T follicular helper cell (primary cell): ENCODE results near the gene FCMR.
A peak's percentile ranks its signal among the peaks of the same experiment; 100 is the strongest.

Source experiments
- DNase-seq: peaks from one replicate; pipeline ENCODE4 v3.0.0-alpha.2; 2020; ENCODE audit warnings: low read depth
- total RNA-seq, 2 experiments: gene quantifications; one replicate each; lab custom pipeline; 2026; lab: John Stamatoyannopoulos, UW

FCMR gene, protein sequence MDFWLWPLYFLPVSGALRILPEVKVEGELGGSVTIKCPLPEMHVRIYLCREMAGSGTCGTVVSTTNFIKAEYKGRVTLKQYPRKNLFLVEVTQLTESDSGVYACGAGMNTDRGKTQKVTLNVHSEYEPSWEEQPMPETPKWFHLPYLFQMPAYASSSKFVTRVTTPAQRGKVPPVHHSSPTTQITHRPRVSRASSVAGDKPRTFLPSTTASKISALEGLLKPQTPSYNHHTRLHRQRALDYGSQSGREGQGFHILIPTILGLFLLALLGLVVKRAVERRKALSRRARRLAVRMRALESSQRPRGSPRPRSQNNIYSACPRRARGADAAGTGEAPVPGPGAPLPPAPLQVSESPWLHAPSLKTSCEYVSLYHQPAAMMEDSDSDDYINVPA
- total RNA-seq, result 13.2 to 116 reads per million in 2 experiments

DNA sequence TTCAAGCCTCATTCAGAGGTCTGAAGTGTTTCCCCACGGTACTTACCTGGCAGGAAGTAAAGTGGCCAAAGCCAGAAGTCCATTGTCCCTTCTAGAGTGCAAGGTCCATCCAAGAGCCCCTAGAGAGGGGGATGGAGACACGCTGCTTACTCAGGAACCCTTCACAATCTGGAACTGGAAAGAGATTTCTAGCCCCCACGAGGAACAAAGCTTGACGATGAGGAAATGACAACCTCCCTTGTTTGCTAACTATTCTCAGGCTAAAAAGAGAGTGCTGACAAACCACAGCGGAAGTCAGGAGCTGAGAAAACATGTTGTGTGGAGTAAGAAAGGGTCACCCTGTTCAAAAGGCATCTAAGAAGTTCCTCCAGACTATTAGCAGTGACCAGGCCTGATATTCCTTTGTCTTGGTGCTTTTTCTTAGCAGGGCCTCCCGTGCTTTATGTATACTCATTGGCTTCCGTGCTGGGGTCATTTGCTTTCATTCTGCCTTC, at the start of gene FCMR:
FCMR (minus strand) TSS at position 170 of the 494 bp plus-strand sequence; CDS start at position 83, 87 bp downstream.
- DNase-seq, result peak; percentile 38

DNA sequence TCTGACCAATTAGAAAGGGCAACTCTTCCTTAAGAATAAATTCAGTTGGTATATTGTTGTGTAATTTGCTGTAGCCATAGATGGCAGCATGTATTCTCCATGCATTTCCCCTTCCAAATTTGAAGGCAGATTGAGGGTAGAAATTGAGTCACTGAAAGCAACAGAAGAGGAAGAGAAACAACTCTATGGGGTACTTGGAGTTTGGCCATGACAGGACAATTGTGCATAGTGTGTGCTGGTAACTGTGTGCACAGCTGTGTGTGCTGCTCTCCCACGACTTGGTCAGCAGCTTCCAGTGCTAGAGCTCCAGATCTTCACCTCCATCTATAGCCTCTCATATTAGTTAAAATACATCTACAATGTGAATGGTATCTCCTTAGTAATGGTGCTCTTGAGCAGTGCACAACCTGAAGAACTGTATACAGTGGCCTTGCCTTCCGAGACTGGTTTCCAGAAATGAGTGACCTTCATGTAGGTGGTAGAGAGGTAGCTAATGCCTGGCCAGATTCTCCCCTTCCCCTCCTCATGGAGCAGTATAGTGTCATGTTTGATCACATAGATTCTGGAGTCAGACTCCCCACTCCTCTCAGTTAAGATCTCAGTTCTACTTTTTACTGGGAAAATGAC, 49.4 kb upstream of the FCMR start:
- no peak for DNase-seq

DNA sequence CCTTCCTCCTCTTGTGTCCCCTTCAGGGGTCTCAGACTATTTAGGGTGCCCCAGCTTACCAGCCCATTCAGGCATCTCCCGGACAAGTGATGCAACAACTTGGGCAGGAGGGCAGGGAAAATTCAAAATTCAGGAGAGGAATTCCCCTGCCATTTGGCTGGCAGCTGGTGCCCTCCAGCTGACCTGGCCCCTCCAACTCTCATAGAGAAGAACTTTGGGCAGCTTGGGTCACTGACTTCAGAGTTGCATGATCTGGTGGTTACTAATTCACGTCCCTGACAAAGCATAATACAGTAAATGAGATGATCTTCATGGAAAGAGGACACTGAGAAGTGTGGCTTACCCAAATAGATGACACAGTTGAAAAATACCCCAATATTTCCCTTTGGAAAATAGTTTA, 48.7 kb upstream of the FCMR start, which contains the start of gene FCAMR:
FCAMR (minus strand) TSS at position 15 of the 400 bp plus-strand sequence. CDS start 335 bp downstream, outside the sequence.
- no peak for DNase-seq

DNA sequence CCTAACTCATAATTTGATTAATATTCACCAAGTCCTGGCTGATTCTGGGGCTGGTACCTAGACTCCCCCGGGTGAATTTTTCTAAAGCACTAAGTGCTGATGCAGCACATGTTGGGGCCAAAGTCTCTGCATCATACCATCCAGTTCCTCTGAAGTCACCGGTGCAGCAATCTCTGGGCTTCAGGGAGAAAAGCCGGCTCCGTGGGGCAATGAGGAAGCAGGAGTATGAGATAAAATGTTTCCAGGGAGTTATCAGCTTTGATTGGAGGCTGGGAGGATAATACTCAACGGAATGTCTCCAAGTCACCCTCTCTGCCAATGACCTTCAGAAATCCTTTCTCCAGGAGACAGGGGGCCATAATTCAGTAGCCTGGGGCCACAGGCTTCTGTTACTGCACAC, 47.3 kb upstream of the FCMR start:
- DNase-seq, result no peak

DNA sequence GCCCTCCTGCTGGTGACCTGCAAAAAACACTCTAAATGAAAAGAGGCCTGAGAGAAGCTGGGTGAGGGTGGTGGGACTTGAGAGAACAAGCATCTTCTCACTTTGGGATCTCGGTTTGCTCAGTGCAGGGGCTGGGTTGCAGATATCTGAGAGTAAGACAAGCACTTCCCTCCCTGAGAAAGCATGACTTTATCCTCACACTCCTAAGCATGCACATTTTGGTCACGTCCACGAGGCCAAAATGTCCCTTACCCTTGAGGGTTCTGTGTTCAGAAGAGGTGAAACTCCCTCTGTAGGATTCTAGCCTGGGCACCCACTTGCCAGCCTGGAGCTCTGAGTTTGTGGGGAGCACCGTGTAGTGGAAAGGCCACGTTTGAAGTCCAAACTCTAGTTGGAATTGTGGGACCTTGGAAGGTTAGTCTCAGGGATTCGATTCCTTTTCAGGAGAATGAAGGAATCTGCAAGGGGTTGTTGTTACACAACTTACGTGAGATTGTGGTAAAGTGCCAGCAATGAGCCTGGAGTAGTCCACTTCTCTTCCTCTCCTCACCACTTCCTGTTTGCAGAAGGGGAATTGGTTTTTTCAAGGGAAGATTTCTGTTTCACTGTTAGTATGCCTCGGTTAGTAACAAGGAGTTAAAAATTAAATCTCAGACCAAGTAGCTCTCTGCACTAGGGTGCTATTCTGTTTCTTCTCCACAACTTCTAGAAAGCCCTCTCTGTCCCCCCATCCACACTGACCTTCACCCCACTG, 45.5 kb upstream of the FCMR start:
- no peak for DNase-seq

DNA sequence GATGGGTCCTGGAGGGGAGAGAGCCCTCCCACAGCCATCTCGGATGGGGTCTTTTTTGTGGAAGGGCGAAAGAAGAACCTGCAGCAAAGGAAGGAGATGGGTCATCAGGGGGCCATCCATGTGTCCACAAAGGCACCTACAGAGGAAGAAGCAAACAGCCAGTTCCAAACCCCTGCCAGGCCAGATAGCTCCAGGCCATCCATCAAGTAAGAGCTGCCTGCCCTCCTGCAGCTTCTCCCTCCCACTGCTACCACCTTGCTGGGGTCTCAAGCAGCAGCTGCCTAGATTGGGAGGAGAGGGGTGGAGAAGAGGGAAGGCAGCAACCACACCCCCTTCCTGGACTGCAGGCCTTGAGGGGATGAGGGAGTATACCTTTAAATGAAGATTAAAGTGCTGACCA, 44.0 kb upstream of the FCMR start:
- no peak for DNase-seq

DNA sequence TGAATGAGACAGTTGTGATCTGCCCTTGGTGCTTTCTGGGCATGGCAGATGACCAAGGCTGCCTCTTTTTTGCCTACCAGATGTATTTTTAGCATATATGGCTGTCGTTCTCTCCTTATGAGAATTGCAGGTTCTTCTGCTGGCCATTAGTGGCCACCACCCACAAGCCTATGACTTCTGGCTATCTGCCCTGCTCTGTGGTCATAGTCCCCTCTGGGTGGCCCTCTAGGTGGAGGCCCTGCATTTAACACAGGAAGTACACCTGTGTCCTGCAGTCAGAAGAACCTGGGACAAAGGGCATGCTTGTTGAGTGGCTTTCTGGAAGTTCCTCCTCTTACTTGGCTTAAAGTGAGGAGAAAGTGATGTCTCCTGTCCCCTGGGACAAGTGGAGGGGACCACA, 42.0 kb upstream of the FCMR start:
- DNase-seq, result no peak

DNA sequence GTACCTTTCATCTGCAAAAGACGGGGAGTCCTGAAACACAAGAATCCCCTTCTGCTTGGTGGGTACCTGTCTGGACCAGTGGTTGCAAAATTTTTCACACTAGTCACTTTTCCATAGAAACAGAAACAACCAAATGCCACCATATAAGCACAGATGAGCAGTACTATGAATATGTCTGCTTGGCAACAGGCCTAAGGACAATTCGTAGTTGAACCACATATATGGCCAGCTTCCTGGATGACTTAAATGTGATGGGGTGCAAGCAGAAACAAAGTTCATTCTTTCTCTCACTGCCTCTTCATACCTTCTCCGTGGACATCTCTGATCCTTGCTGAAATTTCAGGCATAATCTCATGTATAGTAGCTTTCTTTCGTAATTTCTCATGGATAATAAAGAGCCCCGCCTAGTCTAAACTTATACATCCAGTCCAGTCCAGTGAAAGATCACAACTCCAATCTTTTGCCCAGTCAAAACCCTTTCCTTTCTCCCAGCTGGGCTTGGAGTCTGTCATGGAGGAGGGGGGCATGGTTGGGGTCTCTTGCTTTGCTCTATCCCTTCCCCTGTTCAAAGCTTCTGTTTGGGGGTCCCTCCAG, 41.5 kb upstream of the FCMR start:
- DNase-seq, result no peak

DNA sequence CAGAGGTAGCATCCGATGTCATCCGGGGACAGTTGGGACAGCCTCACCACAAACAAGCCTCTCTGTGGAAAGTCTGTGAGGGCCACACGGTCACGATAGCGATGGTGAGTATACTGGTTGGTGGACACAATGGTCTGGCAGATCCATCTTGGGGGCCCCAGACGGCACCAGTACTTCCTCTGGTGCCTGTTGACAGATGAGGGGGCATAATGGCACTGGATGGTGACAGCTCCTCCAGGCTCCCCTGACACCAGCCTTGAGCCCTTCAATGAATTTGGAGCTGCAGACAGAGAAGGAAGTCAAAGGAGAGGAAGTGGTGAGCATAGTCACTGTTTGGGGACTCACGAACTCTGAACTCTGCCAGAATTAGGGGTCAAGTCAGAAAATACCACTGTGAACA, 40.5 kb upstream of the FCMR start:
- DNase-seq, result no peak

DNA sequence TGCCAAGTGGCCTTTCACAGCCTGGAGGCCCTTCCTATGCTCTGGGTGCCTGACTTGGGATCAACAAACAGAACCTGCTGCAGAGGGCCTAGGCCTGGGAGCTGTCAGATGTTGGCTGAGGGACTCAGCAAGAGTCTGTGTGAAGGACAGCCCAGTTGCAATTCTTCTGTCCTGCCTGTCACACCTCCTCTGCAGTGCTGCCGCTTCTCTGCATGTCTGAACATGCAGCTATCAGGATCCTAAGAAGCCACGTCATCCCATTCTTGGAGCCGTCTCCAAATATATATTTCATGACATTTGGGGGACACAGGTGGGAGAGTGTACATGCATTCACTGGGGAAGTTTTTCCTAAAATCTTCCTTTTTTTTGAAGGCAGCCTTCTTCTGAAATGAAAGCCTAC, 39.9 kb upstream of the FCMR start:
- DNase-seq, result no peak

DNA sequence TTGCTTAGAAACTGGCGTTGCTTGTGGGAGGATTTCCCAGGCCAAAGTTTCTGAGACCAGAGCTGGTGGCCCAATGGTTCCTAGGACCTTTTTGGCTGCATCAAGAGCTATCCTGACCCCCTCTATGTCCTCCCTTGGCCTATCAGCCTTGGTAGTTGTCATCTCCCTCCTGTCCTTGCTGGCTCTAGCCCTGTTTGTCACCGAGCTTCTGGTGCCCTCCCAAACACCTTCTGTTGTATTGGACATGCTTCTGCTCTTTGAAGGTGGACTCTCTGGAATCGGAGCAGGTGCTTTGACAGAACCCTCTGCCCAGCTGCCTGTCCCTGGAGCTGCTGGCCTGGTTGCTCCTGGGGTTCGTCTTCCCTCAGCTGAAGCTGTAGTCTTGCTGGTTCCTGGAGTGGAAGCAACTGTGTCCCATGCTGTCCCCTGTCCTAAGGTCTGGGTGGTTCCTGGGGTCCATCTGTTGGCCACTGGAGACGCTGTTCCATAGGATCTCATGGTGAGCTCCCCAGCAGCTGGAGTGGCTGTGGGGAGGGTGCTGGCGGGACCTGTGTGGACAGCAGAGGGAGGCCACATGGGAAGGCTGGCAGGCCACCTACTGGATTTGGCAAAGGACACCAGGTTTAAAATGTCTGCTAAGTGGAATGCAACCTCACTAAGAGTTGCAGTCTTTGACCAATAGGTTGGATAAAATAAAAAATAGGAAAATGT, 39.1 kb upstream of the FCMR start:
- DNase-seq, result no peak

DNA sequence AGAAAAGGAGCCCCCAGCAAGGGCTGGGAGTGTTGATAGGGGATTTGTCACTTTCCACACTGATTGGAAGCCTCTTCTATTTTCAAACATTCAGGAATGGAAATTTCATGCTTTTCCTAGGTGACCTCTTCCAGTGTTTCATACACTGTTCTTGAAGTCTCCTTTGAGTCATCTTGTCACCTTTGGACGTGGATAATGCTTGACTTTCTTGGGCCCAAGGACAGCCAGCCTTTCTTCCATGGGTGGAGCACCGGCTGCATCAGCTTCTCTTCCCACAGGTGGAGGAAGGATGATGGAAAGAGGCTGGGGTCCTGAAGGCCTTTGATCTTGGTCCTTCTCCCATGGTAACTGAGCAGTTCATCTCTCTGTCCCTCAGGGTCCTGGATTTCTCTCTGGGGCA, 36.4 kb upstream of the FCMR start:
- no peak for DNase-seq

DNA sequence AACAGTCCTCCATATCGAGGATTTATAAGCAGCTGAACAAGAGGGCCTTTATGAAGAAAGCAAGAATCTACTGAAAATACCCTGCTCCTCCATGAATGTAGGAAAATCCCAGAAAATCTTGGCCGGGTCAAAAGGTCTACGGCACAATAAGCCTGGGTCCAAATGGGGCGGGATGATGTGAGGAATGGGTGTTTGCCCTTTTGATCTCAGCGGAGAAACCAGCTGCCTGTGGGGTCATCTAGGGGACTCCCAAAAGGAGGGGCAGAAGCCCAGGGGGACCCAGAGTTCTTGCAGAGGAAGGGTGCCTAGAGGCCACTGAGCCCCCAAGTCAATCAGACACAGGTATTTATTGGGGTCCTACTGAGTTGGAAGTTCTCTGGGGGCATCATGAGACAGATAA, 35.9 kb upstream of the FCMR start:
- DNase-seq, result no peak

DNA sequence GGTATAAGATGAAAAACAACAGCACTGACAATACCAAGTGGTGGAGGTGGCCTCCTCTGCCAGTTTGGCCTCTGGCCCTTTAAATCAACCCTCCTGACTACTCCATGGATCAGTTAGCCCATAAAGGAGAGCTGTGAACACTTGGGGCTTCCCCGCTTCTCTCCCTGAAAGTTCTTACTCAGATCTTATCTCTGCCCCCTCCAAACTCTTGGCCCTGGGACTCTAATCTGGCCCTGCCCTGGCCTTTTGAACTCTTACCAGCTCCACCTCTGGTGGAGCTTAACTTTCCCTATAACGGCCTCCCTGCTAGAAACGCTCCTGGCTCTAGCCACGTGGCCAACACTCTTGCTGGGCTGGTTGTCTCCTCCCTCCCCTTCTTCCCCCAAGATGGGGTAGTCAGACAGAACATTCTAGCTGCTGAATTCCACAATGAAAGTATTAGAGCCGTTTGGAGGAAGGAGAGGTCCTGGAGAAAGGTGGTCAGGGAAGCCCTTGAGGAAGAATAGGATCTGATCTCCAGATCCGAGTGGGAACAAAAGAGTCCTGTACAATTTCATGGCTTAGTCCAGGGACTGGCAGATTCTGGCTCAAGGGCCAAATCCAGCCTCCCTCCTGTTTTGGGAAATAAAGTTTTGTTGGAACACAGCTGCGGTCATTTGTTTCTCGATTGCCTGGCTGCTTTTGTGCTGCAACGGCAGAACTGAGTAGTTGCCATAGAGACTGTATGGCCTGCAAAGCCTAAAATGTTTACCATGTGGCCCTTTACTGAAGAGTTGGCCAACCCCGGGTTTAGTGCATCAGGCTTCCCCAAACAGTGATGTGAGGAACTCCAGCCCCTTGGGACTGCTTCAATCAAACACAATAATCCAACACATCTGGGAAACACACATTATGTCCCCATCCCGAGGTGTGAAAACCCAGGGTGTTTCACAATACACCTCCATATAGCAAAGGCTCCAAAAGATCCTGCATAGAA, 34.0 kb upstream of the FCMR start:
- DNase-seq, result no peak

DNA sequence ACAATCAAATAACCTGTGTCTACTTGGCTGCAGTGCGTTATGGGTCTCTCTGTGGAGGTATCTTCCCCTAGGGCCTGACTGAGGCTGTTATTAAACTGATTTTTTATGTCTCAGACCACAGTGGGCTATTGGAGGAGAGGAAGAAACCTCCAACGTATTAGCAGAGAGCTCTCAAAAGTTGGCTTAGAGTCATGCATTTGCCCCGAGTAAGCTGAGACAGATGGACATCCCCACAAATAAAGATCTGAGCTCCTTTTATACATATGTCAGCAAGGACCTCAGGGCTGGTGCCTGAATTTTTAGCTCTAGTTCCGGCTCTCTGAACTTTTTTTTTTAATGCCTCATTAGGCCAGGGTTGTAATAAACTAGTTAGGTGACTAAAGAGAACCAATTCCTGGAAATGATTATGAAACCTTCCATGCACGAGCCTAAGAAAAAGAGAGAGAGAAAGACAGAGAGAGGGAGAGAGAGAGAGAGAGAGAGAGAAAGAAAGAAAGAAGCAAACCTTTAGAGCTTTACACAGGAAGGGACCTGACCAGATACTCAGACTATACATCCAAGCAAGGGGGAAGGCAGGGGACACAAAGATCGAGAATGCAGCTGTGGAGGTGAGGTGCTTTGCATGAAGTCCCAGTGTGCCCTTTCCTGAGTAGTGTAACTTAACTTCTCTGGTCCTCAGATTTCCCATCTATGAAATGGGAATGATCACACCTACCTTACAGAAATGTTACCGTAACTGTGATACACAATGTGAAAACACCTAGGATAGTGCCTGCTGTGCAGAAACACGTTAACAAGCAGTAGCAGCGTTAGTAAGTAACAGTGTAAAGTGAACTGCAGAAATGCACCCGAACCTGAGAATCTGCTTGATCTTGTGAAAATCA, 33.0 kb upstream of the FCMR start:
- no peak for DNase-seq

DNA sequence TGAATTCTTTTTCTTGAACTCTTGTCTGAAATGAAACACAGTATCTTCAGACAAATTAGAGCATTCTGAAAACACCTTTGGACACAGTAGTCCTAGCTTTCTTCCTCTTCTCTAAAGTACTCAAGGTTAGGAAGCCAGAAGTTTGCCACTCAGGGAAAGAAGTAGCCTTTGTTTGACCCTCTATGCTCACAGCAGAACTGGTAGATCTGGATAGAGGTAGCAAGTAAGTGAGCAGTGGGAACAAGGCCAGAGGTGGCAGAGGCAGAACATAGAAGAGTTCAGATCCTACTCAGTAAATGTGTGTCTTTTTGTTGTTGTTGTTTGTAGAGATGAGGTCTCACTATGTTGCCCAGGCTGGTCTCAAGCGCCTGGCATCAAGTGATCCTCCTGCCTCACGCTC, 31.9 kb upstream of the FCMR start:
- no peak for DNase-seq

DNA sequence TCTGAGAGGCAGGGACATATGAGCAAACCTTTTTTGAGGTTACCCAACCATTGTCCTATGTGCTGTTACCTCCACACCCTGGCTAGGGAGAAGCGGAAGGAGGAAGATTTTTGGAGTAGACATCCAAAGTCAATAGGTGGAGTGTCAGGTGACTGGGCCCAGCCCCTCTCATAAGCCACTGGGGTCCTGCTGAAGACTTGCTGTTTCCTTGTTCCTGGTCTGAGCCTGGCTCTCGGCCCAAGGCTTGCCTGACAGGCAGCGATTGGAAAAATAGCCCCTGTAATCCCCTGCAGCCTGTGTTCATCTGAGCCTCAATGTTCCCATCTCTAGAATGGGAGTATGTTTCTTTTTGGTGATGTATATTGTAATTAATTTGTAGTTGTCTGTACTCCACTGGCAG, 31.4 kb upstream of the FCMR start:
- no peak for DNase-seq

DNA sequence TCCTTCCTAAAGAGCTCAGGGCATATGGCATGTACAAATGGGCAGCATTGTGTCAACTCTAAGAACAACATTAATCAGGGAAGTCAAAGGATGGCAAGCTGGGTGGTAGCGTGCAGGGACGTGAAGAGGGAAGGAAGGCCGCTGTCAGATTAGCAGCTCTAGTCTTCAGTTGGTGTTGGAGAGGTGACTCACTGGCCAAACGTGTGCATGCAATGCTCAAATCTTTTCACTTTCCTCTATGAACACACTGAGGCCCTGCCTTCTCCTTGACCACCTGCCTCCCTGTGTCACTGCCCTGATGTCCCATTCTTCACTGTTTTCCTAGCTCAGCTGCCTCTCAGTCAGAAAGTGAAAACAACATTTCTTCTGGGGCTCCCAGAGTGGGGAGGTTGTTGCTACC, 30.4 kb upstream of the FCMR start:
- no peak for DNase-seq
